Astrocyte of the spinal cord (primary cell): Measurements from ENCODE around the gene PPARD.

Experiments used
- DNase-seq: peaks from one replicate; pipeline ENCODE4 v3.0.0; 2011; ENCODE audit warnings: low read depth, low spot score
- H3K4me3 ChIP-seq: 2 replicates; pipeline ENCODE4 v1.5.1; 2011; ENCODE audit warnings: low read depth, mild to moderate bottlenecking, low read length, moderate library complexity
- in situ Hi-C: cut with HindIII; loops from 2 replicates; pipeline ENCODE4 v1.10.0; 2017; ENCODE audit warnings: low sequenced_read_pairs
- TF ChIP-seq, protein P1 (sequence below): IDR thresholded peaks from 2 replicates; pipeline ENCODE4 v1.5.1; 2012; ENCODE audit warnings: low read depth, mild to moderate bottlenecking, low read length, inconsistent platforms

Gene PPARD

DNA sequence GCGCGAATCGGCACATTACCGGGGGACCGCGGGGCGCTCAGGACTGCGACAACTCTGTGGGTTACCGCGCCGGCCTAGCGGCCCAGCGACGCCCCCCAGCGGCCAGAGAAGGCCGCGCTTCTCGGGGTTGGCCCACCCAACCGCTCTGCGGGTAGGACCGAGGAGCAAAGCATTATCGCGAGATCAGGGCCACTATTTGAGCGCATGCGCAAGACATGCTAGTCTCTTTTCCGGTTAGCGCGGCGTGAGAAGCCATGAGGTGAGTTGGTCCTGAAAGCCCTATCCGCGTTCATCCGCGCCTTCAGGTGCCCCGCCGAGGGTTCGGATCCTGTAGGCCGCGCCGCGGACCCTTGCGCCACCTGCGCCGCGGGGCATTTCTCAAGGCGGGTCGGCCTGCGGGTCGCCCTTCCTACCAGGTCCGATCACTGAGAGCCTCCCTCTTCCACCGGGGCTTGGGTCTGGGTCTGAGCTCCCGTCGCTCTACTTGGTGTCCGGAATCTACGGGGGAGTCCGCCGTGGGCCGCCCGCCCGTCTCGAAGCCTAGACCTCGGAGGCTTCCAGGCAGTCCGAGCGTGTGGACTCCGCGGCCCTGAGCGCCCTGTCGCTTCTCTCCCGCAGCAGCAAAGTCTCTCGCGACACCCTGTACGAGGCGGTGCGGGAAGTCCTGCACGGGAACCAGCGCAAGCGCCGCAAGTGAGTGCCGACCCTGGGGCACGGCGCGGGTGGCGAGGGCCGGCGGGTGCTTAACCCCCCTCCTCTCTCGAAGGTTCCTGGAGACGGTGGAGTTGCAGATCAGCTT is 126.0 kb downstream of the PPARD start, which contains the start of gene RPL10A:
RPL10A (plus strand) TSS at position 221 of the 799 bp plus-strand sequence; CDS start at position 255, 34 bp downstream.
- DNase-seq, result peak; percentile 96
- peak within 1 kb of the TSS; percentile 98 for H3K4me3 ChIP-seq
- TF ChIP-seq, protein P1, sequence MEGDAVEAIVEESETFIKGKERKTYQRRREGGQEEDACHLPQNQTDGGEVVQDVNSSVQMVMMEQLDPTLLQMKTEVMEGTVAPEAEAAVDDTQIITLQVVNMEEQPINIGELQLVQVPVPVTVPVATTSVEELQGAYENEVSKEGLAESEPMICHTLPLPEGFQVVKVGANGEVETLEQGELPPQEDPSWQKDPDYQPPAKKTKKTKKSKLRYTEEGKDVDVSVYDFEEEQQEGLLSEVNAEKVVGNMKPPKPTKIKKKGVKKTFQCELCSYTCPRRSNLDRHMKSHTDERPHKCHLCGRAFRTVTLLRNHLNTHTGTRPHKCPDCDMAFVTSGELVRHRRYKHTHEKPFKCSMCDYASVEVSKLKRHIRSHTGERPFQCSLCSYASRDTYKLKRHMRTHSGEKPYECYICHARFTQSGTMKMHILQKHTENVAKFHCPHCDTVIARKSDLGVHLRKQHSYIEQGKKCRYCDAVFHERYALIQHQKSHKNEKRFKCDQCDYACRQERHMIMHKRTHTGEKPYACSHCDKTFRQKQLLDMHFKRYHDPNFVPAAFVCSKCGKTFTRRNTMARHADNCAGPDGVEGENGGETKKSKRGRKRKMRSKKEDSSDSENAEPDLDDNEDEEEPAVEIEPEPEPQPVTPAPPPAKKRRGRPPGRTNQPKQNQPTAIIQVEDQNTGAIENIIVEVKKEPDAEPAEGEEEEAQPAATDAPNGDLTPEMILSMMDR, result peak; percentile 98
- in situ Hi-C loops, result no loop called here

DNA sequence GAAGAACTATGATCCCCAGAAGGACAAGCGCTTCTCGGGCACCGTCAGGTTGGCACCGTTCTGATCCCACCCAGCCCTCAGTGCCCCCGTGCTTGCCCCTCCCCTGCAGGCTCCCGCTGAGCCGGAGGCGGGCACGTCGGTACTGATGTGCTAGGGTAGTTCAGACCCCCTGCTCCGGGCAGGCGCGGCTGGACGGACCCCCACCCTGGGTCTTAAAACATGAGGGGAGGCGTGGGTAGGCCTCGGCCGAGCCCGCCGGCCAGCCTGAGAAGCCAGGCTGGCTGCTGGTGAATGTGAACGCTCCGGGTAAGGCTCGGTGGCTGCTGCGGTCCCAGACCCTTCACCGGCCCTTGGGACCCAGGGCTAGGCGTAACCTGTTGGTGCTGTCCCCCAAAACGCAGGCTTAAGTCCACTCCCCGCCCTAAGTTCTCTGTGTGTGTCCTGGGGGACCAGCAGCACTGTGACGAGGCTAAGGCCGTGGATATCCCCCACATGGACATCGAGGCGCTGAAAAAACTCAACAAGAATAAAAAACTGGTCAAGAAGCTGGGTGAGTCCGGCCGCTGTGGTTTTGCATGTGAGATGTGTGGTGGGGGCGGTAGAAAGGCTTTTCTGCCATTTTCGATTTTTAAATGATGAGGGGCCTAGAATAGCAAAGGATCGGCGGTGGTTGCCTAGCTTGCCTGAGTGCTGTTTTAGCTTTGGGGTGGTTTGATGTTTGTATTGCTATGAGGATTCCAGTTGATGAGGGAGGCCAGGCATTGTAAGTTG is 126.8 kb downstream of the PPARD start:
- no peak for DNase-seq
- TF ChIP-seq, protein P1, result no peak
- peak overlapping the region; percentile 98 for H3K4me3 ChIP-seq
- in situ Hi-C loops, result no loop called here

DNA sequence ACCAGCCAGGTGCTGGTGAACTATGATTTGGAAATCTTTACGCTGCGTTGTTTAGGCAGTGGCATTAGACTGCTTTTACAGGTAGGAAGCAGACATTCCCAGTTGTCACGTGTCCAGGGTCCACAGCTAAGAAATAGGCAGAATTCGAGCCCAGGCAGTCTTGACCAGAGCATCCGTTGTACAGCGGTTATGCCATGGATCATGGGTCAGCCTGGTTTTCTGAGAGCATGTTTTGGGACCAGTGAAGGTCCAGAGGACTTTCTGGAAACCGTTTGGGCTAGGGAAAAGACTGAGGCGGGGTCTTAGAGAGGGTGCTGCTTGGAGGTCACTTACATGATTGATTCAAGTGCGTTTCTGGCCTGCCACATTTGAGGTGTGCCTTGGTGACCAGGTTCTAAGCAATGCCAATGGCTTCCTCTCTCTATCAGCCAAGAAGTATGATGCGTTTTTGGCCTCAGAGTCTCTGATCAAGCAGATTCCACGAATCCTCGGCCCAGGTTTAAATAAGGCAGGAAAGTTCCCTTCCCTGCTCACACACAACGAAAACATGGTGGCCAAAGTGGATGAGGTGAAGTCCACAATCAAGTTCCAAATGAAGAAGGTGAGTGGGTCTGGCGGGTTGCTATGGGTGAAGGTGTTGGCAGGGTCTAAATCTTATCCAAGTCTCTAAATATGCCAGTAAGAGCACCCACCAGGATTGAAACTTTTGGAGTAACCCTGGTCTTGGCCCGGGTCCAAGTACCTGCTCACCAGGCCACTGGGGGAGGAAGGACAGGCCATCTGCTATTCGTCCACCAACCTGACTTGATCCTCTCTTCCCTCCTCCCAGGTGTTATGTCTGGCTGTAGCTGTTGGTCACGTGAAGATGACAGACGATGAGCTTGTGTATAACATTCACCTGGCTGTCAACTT is 127.6 kb downstream of the PPARD start:
- peak overlapping the region; percentile 98 for H3K4me3 ChIP-seq
- in situ Hi-C loops, result no loop called here
- TF ChIP-seq, protein P1, result no peak
- DNase-seq, result no peak

DNA sequence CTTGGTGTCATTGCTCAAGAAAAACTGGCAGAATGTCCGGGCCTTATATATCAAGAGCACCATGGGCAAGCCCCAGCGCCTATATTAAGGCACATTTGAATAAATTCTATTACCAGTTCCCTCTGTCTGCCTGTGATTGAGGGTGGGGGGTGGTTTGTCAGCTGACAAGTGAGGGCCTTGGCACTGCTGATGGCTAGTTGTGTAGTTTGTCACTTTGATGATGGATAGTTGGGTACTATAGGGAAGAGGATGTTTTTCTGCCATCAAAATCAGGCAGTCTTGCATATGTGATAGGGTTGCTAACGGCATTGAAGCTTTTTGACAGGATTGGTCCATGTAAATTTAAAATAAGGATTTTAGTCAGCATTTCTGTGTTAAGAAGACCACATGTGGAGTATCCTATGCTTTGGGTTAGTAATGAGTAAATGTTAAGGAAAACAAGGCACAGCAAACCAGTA is 128.3 kb downstream of the PPARD start:
- TF ChIP-seq, protein P1, result no peak
- no peak for DNase-seq
- peak overlapping the region; percentile 98 for H3K4me3 ChIP-seq
- in situ Hi-C loops, result no loop called here

DNA sequence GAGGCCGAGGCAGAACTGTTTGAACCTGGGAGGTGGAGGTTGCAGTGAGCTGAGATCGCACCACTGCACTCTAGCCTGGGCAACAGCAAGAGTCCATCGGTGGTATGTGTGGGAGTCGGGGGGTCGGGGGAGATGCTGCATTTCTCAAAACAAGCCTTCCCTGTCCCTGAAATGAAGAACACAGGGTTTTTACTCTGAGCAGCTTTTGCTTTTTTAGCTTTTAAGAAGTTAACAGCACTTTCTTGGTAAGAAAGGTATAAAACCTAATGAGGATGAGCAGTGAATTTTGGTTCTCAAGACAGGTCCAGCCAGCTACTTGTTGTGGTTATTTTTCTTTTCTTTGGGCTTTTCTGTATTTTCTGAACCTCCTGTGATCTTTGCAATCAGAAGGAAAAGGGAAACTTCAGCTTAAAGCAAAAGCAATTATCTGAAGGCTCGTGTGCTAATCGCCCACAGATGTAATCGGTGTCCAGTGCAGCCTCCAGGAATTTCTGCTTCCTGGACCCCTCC is 129.5 kb downstream of the PPARD start:
- no peak for DNase-seq
- H3K4me3 ChIP-seq, result no peak overlapping the region
- TF ChIP-seq, protein P1, result no peak
- in situ Hi-C loops, result no loop called here
